HEK293 (cell line): ENCODE measurements around the gene ACAP3.
A peak's percentile ranks its signal among the peaks of the same experiment; 100 is the strongest.

Source experiments
- CTCF ChIA-PET: fragments of 350-600 bp; formaldehyde crosslinking; extraction: SDS; loops from one replicate; lab custom pipeline; 2021; ENCODE audit warnings: antibody characterized with exemption; lab: Yijun Ruan, JAX
- POLR2A ChIA-PET: fragments of 300-600 bp; formaldehyde crosslinking; extraction: SDS; loops from one replicate; lab custom pipeline; 2020; ENCODE audit warnings: antibody characterized with exemption, inconsistent platforms; lab: Yijun Ruan, JAX
- H3K27ac ChIP-seq: fragments of 200-500 bp; sonication (Bioruptor generic); 2 replicates; pipeline ENCODE4 v1.5.1; 2014; ENCODE audit warnings: low read depth, low read length, control low read depth, inconsistent platforms; ENCODE audit errors: extremely low read depth
- H3K36me3 ChIP-seq, 2 experiments: fragments of 200-500 bp in 1 of 2; sonication (Bioruptor generic) in 1 of 2; 1 replicate in 1 of 2; 2 replicates in 1 of 2; pipeline ENCODE4 v1.5.1; 2014 to 2017; ENCODE audit warnings: inconsistent platforms in 2 of 2, low read length in 2 of 2; ENCODE audit not compliant: control insufficient read depth in 2 of 2, insufficient read depth in 1 of 2
- H3K4me1 ChIP-seq: fragments of 200-500 bp; sonication (Bioruptor generic); 2 replicates; pipeline ENCODE4 v1.5.1; 2014; ENCODE audit warnings: mild to moderate bottlenecking, low read length, inconsistent platforms; ENCODE audit not compliant: control insufficient read depth, insufficient read depth
- H3K4me3 ChIP-seq: 2 replicates; pipeline ENCODE4 v1.5.1; 2011; ENCODE audit warnings: low read depth, mild to moderate bottlenecking, control low read depth, low read length, moderate library complexity
- H3K9me3 ChIP-seq: fragments of 200-500 bp; sonication (Bioruptor generic); 2 replicates; pipeline ENCODE4 v1.5.1; 2014; ENCODE audit warnings: low read depth, low read length, inconsistent platforms; ENCODE audit not compliant: control insufficient read depth, insufficient read depth
- ATF2 ChIP-seq: fragments of 450-650 bp; formaldehyde crosslinking; IDR thresholded peaks from 2 replicates; pipeline ENCODE4 v1.5.1; 2016; ENCODE audit warnings: missing biosample characterization, missing genetic modification characterization, low read depth
- BCL11A ChIP-seq: fragments of 450-650 bp; formaldehyde crosslinking; IDR thresholded peaks from 2 replicates; pipeline ENCODE4 v1.5.1; 2016; ENCODE audit warnings: low read depth, missing biosample characterization, missing genetic modification characterization
- GLIS1 ChIP-seq: fragments of 450-650 bp; formaldehyde crosslinking; IDR thresholded peaks from 2 replicates; pipeline ENCODE4 v1.5.1; 2016; ENCODE audit warnings: missing biosample characterization, missing genetic modification characterization
- GLIS2 ChIP-seq: fragments of 450-650 bp; formaldehyde crosslinking; IDR thresholded peaks from 2 replicates; pipeline ENCODE4 v1.5.1; 2016; ENCODE audit warnings: missing biosample characterization, missing genetic modification characterization
- HOXD13 ChIP-seq: sonication (generic); formaldehyde crosslinking; IDR thresholded peaks from 2 replicates; pipeline ENCODE4 v1.8.0; 2022; ENCODE audit warnings: missing genetic modification reagents, borderline replicate concordance
- SP2 ChIP-seq: fragments of 450-650 bp; formaldehyde crosslinking; IDR thresholded peaks from 2 replicates; pipeline ENCODE4 v1.5.1; 2016; ENCODE audit warnings: missing biosample characterization, missing genetic modification characterization
- ZBTB11 ChIP-seq: fragments of 450-650 bp; formaldehyde crosslinking; conservative IDR thresholded peaks from 2 replicates; pipeline ENCODE4 v1.5.1; 2016; ENCODE audit warnings: low read depth, missing biosample characterization, missing genetic modification characterization
- ZBTB48 ChIP-seq: fragments of 450-650 bp; formaldehyde crosslinking; IDR thresholded peaks from 2 replicates; pipeline ENCODE4 v1.5.1; 2016; ENCODE audit warnings: missing biosample characterization, missing genetic modification characterization
- ZEB2 ChIP-seq: fragments of 450-650 bp; formaldehyde crosslinking; IDR thresholded peaks from 2 replicates; pipeline ENCODE4 v1.5.1; 2016; ENCODE audit warnings: missing biosample characterization, missing genetic modification characterization
- ZFP37 ChIP-seq: fragments of 450-650 bp; formaldehyde crosslinking; IDR thresholded peaks from 2 replicates; pipeline ENCODE4 v1.5.1; 2016; ENCODE audit warnings: missing biosample characterization, missing genetic modification characterization
- ZFP69B ChIP-seq: fragments of 450-650 bp; formaldehyde crosslinking; IDR thresholded peaks from 2 replicates; pipeline ENCODE4 v1.5.1; 2016; ENCODE audit warnings: missing biosample characterization, missing genetic modification characterization
- ZIC2 ChIP-seq: fragments of 450-650 bp; formaldehyde crosslinking; IDR thresholded peaks from 2 replicates; pipeline ENCODE4 v1.5.1; 2016; ENCODE audit warnings: missing biosample characterization, missing genetic modification characterization
- ZNF24 ChIP-seq: fragments of 450-650 bp; formaldehyde crosslinking; IDR thresholded peaks from 2 replicates; pipeline ENCODE4 v1.5.1; 2016; ENCODE audit warnings: missing biosample characterization, missing genetic modification characterization
- ZNF341 ChIP-seq: fragments of 450-650 bp; formaldehyde crosslinking; IDR thresholded peaks from 2 replicates; pipeline ENCODE4; 2016; ENCODE audit warnings: low read depth, missing biosample characterization, missing genetic modification characterization
- ZNF423 ChIP-seq: fragments of 450-650 bp; formaldehyde crosslinking; IDR thresholded peaks from 2 replicates; pipeline ENCODE4 v1.5.1; 2016; ENCODE audit warnings: missing biosample characterization, missing genetic modification characterization
- ZNF433 ChIP-seq: fragments of 450-650 bp; formaldehyde crosslinking; IDR thresholded peaks from 2 replicates; pipeline ENCODE4 v1.5.1; 2016; ENCODE audit warnings: missing biosample characterization, missing genetic modification characterization, low read depth
- ZNF560 ChIP-seq: fragments of 450-650 bp; formaldehyde crosslinking; IDR thresholded peaks from 2 replicates; pipeline ENCODE4 v1.5.1; 2017; ENCODE audit warnings: missing biosample characterization, missing genetic modification characterization, borderline replicate concordance
- ZNF561 ChIP-seq: fragments of 450-650 bp; IDR thresholded peaks from 2 replicates; pipeline ENCODE4 v1.5.1; 2018; ENCODE audit warnings: missing biosample characterization, missing genetic modification characterization, borderline replicate concordance
- ZNF629 ChIP-seq: fragments of 450-650 bp; formaldehyde crosslinking; IDR thresholded peaks from 2 replicates; pipeline ENCODE4 v1.5.1; 2017; ENCODE audit warnings: missing biosample characterization, missing genetic modification characterization
- ZNF692 ChIP-seq: fragments of 450-650 bp; formaldehyde crosslinking; IDR thresholded peaks from 2 replicates; pipeline ENCODE4 v1.5.1; 2016; ENCODE audit warnings: missing biosample characterization, missing genetic modification characterization
- ZNF785 ChIP-seq: fragments of 450-650 bp; formaldehyde crosslinking; IDR thresholded peaks from 2 replicates; pipeline ENCODE4 v1.5.1; 2016; ENCODE audit warnings: missing biosample characterization, missing genetic modification characterization
- ZSCAN16 ChIP-seq: fragments of 450-650 bp; formaldehyde crosslinking; IDR thresholded peaks from 2 replicates; pipeline ENCODE4 v1.5.1; 2016; ENCODE audit warnings: missing biosample characterization, missing genetic modification characterization
- TF ChIP-seq, protein P1 (sequence below): fragments of 450-650 bp; formaldehyde crosslinking; IDR thresholded peaks from 2 replicates; pipeline ENCODE4 v1.5.1; 2016; ENCODE audit warnings: missing biosample characterization, missing genetic modification characterization
- TF ChIP-seq, protein P2 (sequence below): fragments of 450-650 bp; formaldehyde crosslinking; IDR thresholded peaks from 2 replicates; pipeline ENCODE4 v1.5.1; 2016; ENCODE audit warnings: missing biosample characterization, missing genetic modification characterization

The ACAP3 gene

GRCh38 chr1:1310109-1310385 lies 2.3 kb upstream of the ACAP3 start (continued):
- TF ChIP-seq ZNF692 (tag by site-specific recombination) = no peak

DNA sequence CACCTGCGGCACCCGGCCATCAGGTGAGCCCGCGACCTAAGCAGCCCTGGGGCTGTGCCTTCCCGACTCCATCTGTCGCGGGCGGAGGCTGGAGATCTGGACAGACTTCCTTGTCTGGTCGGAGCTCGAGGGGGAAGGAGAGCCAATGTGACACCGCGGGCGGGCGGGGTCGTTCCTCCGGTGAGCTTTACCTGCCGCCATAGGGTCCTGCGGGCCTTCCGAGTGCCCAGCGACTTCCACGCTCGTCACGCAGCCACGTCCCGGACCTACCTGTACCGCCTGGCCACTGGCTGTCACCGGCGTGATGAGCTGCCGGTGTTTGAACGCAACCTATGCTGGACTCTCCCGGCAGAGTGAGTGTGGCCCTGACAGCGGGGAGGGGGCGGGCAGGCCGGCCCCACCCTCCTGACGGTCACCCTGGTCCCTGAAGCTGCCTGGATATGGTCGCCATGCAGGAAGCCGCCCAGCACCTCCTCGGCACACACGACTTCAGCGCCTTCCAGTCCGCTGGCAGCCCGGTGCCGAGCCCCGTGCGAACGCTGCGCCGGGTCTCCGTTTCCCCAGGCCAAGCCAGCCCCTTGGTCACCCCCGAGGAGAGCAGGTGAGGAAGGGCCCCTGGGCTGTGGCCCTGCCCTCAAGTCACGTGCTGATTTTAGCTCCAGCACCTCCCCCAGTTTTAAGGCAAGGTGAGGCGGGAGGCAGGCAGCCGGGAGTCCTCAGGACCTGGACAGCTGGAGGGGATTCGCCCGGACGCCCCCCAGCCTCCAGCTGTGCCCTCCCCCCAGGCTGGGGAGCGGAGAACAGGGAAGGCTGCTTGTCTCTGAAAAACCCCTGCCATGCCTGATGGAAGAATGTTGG lies 1.8 kb upstream of the ACAP3 start:
- H3K4me3 ChIP-seq = peak overlapping the region; percentile 81
- CTCF ChIA-PET = interaction anchor here (0.8 to 1.0 kb wide), 3 partner anchors 17 to 93 kb away, joined by 3 read pairs; no protein-coding TSS in a partner anchor
- POLR2A ChIA-PET = interaction anchor here (1.1 to 1.5 kb wide), 6 partner anchors 9 to 65 kb away, joined by 3 to 5 read pairs (median 3); partner anchors contain the start of genes AURKAIP1 and TAS1R3
- no peaks in the 10 kb centered on the region for H3K9me3 ChIP-seq
- H3K27ac ChIP-seq = peak overlapping the region; percentile 96
- peaks cover 18% of the 10 kb centered on the region for H3K4me1 ChIP-seq
- peaks cover 0 to 57% of the 10 kb centered on the region in 2 experiments; a peak in 1 of 3 replicates for H3K36me3 ChIP-seq
- TF ChIP-seq BCL11A (peak; percentile 71), ZFP69B (tag by site-specific recombination) (peak; percentile 19; the same call in 1 of the 2 replicates), ZIC2 (tag by site-specific recombination) (peak; percentile 71), ZNF561 (tag by site-specific recombination) (no peak), ZBTB11 (peak; percentile 91), ZSCAN16 (tag by site-specific recombination) (no peak), ZNF423 (tag by site-specific recombination) (no peak), ZBTB48 (tag by site-specific recombination) (peak; percentile 76), ZNF24 (no peak), ZNF560 (no peak), SP2 (tag by site-specific recombination) (peak; percentile 25; the same call in 1 of the 2 replicates), ZNF785 (tag by site-specific recombination) (no peak), ZNF692 (tag by site-specific recombination) (0 out of 2 replicates have a peak, but pooled peaks have one; percentile 31), ATF2 (tag by site-specific recombination) (no peak), ZFP37 (tag by site-specific recombination) (0 out of 2 replicates have a peak, but pooled peaks have one; percentile 55), GLIS1 (tag by site-specific recombination) (peak; percentile 81), GLIS2 (tag by site-specific recombination) (peak; percentile 92), ZNF629 (tag by site-specific recombination) (peak; percentile 11; the same call in 1 of the 2 replicates), ZEB2 (tag by site-specific recombination) (peak; percentile 78), ZNF433 (tag by site-specific recombination) (no peak), ZNF341 (tag by site-specific recombination) (peak; percentile 53), HOXD13 (CRISPR knock-in tag) (no peak)
- TF ChIP-seq, protein P1, sequence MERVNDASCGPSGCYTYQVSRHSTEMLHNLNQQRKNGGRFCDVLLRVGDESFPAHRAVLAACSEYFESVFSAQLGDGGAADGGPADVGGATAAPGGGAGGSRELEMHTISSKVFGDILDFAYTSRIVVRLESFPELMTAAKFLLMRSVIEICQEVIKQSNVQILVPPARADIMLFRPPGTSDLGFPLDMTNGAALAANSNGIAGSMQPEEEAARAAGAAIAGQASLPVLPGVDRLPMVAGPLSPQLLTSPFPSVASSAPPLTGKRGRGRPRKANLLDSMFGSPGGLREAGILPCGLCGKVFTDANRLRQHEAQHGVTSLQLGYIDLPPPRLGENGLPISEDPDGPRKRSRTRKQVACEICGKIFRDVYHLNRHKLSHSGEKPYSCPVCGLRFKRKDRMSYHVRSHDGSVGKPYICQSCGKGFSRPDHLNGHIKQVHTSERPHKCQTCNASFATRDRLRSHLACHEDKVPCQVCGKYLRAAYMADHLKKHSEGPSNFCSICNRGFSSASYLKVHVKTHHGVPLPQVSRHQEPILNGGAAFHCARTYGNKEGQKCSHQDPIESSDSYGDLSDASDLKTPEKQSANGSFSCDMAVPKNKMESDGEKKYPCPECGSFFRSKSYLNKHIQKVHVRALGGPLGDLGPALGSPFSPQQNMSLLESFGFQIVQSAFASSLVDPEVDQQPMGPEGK = peak; percentile 89
- TF ChIP-seq, protein P2, sequence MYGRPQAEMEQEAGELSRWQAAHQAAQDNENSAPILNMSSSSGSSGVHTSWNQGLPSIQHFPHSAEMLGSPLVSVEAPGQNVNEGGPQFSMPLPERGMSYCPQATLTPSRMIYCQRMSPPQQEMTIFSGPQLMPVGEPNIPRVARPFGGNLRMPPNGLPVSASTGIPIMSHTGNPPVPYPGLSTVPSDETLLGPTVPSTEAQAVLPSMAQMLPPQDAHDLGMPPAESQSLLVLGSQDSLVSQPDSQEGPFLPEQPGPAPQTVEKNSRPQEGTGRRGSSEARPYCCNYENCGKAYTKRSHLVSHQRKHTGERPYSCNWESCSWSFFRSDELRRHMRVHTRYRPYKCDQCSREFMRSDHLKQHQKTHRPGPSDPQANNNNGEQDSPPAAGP (tag by site-specific recombination) = 0 out of 2 replicates have a peak, but pooled peaks have one; percentile 61
